ENCODE results near the gene STC2. TPM values are rescaled to one million over a fixed set of nuclear protein-coding genes. Genes with fewer than 3 reads are reported as not detected.

Gene STC2
- total and polyA plus RNA-seq, 2 of the 8 experiments (the other 6 are each of a cell fraction or from before 2014, with no cell fraction given), result 26.4 to 53.1 TPM

DNA sequence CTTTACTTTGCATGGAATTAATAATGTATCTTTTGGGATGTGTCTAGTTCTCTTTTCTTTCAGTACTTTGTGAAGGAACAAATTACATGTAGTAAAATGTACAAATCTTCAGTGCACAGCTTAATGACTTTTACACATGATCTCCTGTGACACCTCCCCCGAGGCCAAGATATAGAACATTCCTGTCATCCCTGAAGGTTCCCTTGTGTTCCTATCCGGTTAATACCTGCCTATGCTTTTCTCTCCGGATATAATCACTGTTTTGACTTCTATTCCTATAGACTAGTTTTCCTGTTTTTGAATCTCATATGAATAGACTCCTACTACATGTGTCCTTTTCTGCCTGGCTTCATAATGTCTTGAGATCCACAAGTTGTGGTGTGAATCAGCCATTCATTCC is 21.5 kb downstream of the STC2 start:
- Histone ChIP-seq H4K20me1 (replicated peaks in 1 of 2; ENCODE audit: control insufficient read depth in 1 of 2, insufficient read depth in 2 of 2, low read length in 2 of 2) (no peaks in the 10 kb centered on the region), H3K18ac (ENCODE audit: extremely low read depth, low read length) (no peak overlapping the region), H3K27me3 (replicated peaks in 1 of 4; ENCODE audit: control insufficient read depth in 3 of 4, extremely low read depth in 1 of 4, insufficient read depth in 3 of 4, low read length in 3 of 4) (no peaks in the 10 kb centered on the region; a peak in 4 of 7 replicates), H3K4ac (replicated peaks; ENCODE audit: insufficient read length, low read depth, low read length) (no peak overlapping the region), H3K79me1 (ENCODE audit: low read depth, low read length) (no peaks in the 10 kb centered on the region), H3K79me2 (ENCODE audit: control insufficient read depth in 1 of 2, insufficient read depth in 2 of 2, low read length in 2 of 2) (no peaks in the 10 kb centered on the region), H3K27ac (ENCODE audit: low read depth, low read length) (no peak overlapping the region), H3K36me3 (ENCODE audit: control insufficient read depth in 2 of 4, insufficient read depth in 4 of 4, low read length in 3 of 4) (no peaks in the 10 kb centered on the region), H3K9me3 (ENCODE audit: insufficient read depth in 2 of 2, low read depth in 1 of 2, low read length in 1 of 2) (peaks cover 8 to 12% of the 10 kb centered on the region in 2 experiments; a peak in 3 of 4 replicates), H3K14ac (ENCODE audit: insufficient read length) (no peak overlapping the region), H3K9ac (replicated peaks in 1 of 4; ENCODE audit: extremely low read depth in 1 of 4, low read depth in 3 of 4, low read length in 3 of 4) (no peak overlapping the region), H3K23me2 (ENCODE audit: low read depth, low read length) (no peaks in the 10 kb centered on the region), H2AK5ac (ENCODE audit: low read depth, low read length) (no peak overlapping the region), H3K4me3 (ENCODE audit: extremely low read depth in 1 of 4, insufficient read depth in 2 of 4, low read depth in 3 of 4, low read length in 4 of 4) (no peak overlapping the region), H2BK5ac (ENCODE audit: low read depth, low read length) (no peak overlapping the region), H2BK12ac (ENCODE audit: low read depth, low read length) (no peak overlapping the region), H4K8ac (ENCODE audit: extremely low read depth, insufficient read depth, low read length) (no peak overlapping the region), H3K23ac (ENCODE audit: insufficient read length) (no peak overlapping the region), H4K5ac (ENCODE audit: insufficient read length, low read depth, low read length) (no peak overlapping the region), H2BK15ac (ENCODE audit: low read length) (no peak overlapping the region), H3K4me2 (ENCODE audit: insufficient read depth in 1 of 2, low read depth in 2 of 2, low read length in 2 of 2) (no peak overlapping the region), H3K4me1 (replicated peaks in 1 of 4; ENCODE audit: control insufficient read depth in 3 of 4, insufficient read depth in 4 of 4, low read length in 3 of 4) (peaks cover 14 to 30% (median 19%) of the 10 kb centered on the region in 4 experiments), H4K91ac (replicated peaks; ENCODE audit: insufficient read length, low read length) (no peak overlapping the region), H2AFZ (ENCODE audit: low read length) (no peak overlapping the region), H3K56ac (replicated peaks; ENCODE audit: insufficient read length, low read depth, low read length) (no peak overlapping the region), H2BK20ac (ENCODE audit: low read length) (no peak overlapping the region), H2BK120ac (replicated peaks; ENCODE audit: low read depth, low read length) (no peak overlapping the region)
- ChIA-PET CTCF (ENCODE audit: partially characterized antibody) (interaction anchor here (0.6 to 5.5 kb wide), 4 partner anchors 13 to 714 kb away, joined by 3 to 31 read pairs (median 17); no protein-coding TSS in a partner anchor), POLR2A (ENCODE audit: partially characterized antibody) (interaction anchor here (5.8 to 25.8 kb wide), 2 partner anchors 9 to 22 kb away, joined by 148 to 536 read pairs; partner anchors contain the start of gene STC2)
- FAIRE-seq, result no peak
- no peak for DNase-seq (ENCODE audit: low read depth in 1 of 2, low spot score in 2 of 2)
- 92% methylated on average over 3 of the region's 3 CpGs; no CpG with 5 or more reads in 1 of the 2 experiments for WGBS, 2 experiments (ENCODE audit: extremely low coverage in 1 of 2, insufficient coverage in 1 of 2, insufficient read length in 1 of 2, insufficient replicate concordance in 2 of 2, low coverage in 1 of 2, low lambda C conversion rate in 2 of 2, missing lambda C conversion rate in 1 of 2)
- TF ChIP-seq MAFK (IDR thresholded peaks at IDR 0.05; ENCODE audit: low read depth, low read length) (no peak), CREB1 (IDR thresholded peaks at IDR 0.05) (no peak), BRCA1 (IDR thresholded peaks at IDR 0.05; ENCODE audit: low read depth, low read length) (no peak), TAF7 (optimal IDR thresholded peaks at IDR 0.05; ENCODE audit: borderline replicate concordance, low read depth, low read length) (no peak), NANOG (IDR thresholded peaks at IDR 0.05; ENCODE audit: insufficient read depth, low read depth, low read length, poor library complexity, severe bottlenecking) (no peak), RAD21 (IDR thresholded peaks at IDR 0.05 in 1 of 2, conservative IDR thresholded peaks at IDR 0.05 in 1 of 2; ENCODE audit: low read depth in 2 of 2, low read length in 2 of 2) (no peak), POLR2AphosphoS5 (IDR thresholded peaks at IDR 0.05; ENCODE audit: low read depth, low read length) (no peak)
- TF ChIP-seq, protein P1, sequence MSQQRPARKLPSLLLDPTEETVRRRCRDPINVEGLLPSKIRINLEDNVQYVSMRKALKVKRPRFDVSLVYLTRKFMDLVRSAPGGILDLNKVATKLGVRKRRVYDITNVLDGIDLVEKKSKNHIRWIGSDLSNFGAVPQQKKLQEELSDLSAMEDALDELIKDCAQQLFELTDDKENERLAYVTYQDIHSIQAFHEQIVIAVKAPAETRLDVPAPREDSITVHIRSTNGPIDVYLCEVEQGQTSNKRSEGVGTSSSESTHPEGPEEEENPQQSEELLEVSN (IDR thresholded peaks at IDR 0.05), result no peak
